HG02759 (cell line): Measurements from ENCODE around the gene REPIN1.
"Not testable (repeated sequence)": the region's sequence is repeated elsewhere in the genome, so short reads cannot be mapped to it uniquely, and the experiment has no call there.

Source experiments
- ATAC-seq: cut with Tn5 transposase; IDR thresholded peaks from one replicate; pipeline ENCODE4 v1.9.1; 2021; ENCODE audit warnings: mild to moderate bottlenecking, moderate library complexity; ENCODE audit not compliant: unreplicated experiment

REPIN1 gene

GRCh38 chr7:150374472-150374871 lies 5.8 kb downstream of the REPIN1 start:
- ATAC-seq = no peak

- ATAC-seq = peak; percentile 25
These were observed 7.3 kb downstream of the REPIN1 start for GRCh38 chr7:150375662-150376521.

- ATAC-seq = no peak
These were observed 7.9 kb downstream of the REPIN1 start for GRCh38 chr7:150376560-150376959.

- ATAC-seq = no peak
These were observed 8.6 kb downstream of the REPIN1 start for GRCh38 chr7:150377196-150377595.

- no peak for ATAC-seq
These were observed 9.0 kb downstream of the REPIN1 start for GRCh38 chr7:150377635-150378034.

- ATAC-seq = peak; percentile 14
These were observed 9.7 kb downstream of the REPIN1 start for GRCh38 chr7:150378115-150378852.

- peak; percentile 77 for ATAC-seq
These were observed 10.3 kb downstream of the REPIN1 start, which contains the start of gene ZNF775 for GRCh38 chr7:150378853-150379440. ZNF775 (plus strand) TSS chr7:150379330; CDS start chr7:150388471, 9,141 bp downstream.

- no peak for ATAC-seq
These were observed 11.1 kb downstream of the REPIN1 start for GRCh38 chr7:150379441-150380379.

GRCh38 chr7:150380463-150380862 lies 11.8 kb downstream of the REPIN1 start:
- ATAC-seq = no peak

- ATAC-seq = no peak
These were observed 12.5 kb downstream of the REPIN1 start for GRCh38 chr7:150381096-150381495.

- ATAC-seq = no peak
These were observed 13.1 kb downstream of the REPIN1 start for GRCh38 chr7:150381785-150382122.

GRCh38 chr7:150382123-150382843 lies 13.7 kb downstream of the REPIN1 start:
- no peak for ATAC-seq

- ATAC-seq = no peak
These were observed 14.2 kb downstream of the REPIN1 start for GRCh38 chr7:150382844-150383225.

- no peak for ATAC-seq
These were observed 15.2 kb downstream of the REPIN1 start for GRCh38 chr7:150383710-150384397.

GRCh38 chr7:150384406-150385301 lies 16.0 kb downstream of the REPIN1 start:
- ATAC-seq = no peak

GRCh38 chr7:150385302-150385723 lies 16.7 kb downstream of the REPIN1 start:
- no peak for ATAC-seq

- ATAC-seq = not testable (repeated sequence)
These were observed 17.3 kb downstream of the REPIN1 start for GRCh38 chr7:150385884-150386283.

GRCh38 chr7:150388306-150388705 lies 19.7 kb downstream of the REPIN1 start:
- ATAC-seq = no peak
